Nephron progenitor cell (in vitro differentiated cells): Measurements from ENCODE around the gene PIAS4.
"Not testable (repeated sequence)": the region's sequence is repeated elsewhere in the genome, so short reads cannot be mapped to it uniquely, and the experiment has no call there.

Experiments used
- DNase-seq: peaks from one replicate; pipeline ENCODE4 v3.0.0; 2021
- H3K27ac Mint-ChIP-seq: 2 replicates; pipeline ENCODE4 v1.8.0; 2021; ENCODE audit warnings: mild to moderate bottlenecking, moderate library complexity, mixed read lengths
- H3K27me3 Mint-ChIP-seq: 2 replicates; pipeline ENCODE4 v1.8.0; 2021; ENCODE audit warnings: mild to moderate bottlenecking, low read depth, mixed read lengths; ENCODE audit not compliant: poor library complexity
- H3K36me3 Mint-ChIP-seq: 2 replicates; pipeline ENCODE4 v1.8.0; 2021; ENCODE audit warnings: low read depth, mixed read lengths
- H3K4me1 Mint-ChIP-seq: 2 replicates; pipeline ENCODE4 v1.8.0; 2021; ENCODE audit warnings: mixed read lengths
- H3K4me3 Mint-ChIP-seq: 2 replicates; pipeline ENCODE4 v1.8.0; 2021; ENCODE audit warnings: mild to moderate bottlenecking, moderate library complexity, mixed read lengths
- H3K9me3 Mint-ChIP-seq: 2 replicates; pipeline ENCODE4 v1.8.0; 2021; ENCODE audit warnings: mild to moderate bottlenecking, moderate library complexity, mixed read lengths
- CTCF ChIP-seq: fragments of 200-600 bp; sonication (generic); IDR thresholded peaks from 2 replicates; pipeline ENCODE4 v1.5.0; 2021; ENCODE audit warnings: antibody characterized with exemption

The PIAS4 gene

GRCh38 chr19:4010808-4011110 is 3.2 kb downstream of the PIAS4 start:
- Mint-ChIP-seq H3K4me3 (peak overlapping the region; percentile 79), H3K36me3 (peaks cover 9% of the 10 kb centered on the region), H3K27ac (no peak overlapping the region), H3K4me1 (peaks cover 63% of the 10 kb centered on the region), H3K9me3 (no peaks in the 10 kb centered on the region), H3K27me3 (no peaks in the 10 kb centered on the region)
- no peak for DNase-seq
- no peak for TF ChIP-seq CTCF

- H3K27me3 Mint-ChIP-seq, H3K36me3 Mint-ChIP-seq, DNase-seq, H3K9me3 Mint-ChIP-seq: not testable (repeated sequence)
- H3K4me1 Mint-ChIP-seq = peaks cover 70% of the 10 kb centered on the region
- H3K4me3 Mint-ChIP-seq = peak overlapping the region; percentile 79
- H3K27ac Mint-ChIP-seq = peak overlapping the region; percentile 79
These were observed 3.9 kb downstream of the PIAS4 start for GRCh38 chr19:4011430-4011829.

GRCh38 chr19:4012092-4012974 is 4.8 kb downstream of the PIAS4 start:
- no peak for TF ChIP-seq CTCF
- Mint-ChIP-seq H3K9me3 (no peaks in the 10 kb centered on the region), H3K4me1 (peaks cover 73% of the 10 kb centered on the region), H3K4me3 (peak overlapping the region; percentile 34), H3K27me3 (no peaks in the 10 kb centered on the region), H3K27ac (peak overlapping the region; percentile 90), H3K36me3 (peaks cover 9% of the 10 kb centered on the region)
- no peak for DNase-seq

GRCh38 chr19:4012975-4013634 is 5.6 kb downstream of the PIAS4 start:
- Mint-ChIP-seq H3K27ac (no peak overlapping the region), H3K36me3 (peaks cover 9% of the 10 kb centered on the region), H3K4me1 (peaks cover 77% of the 10 kb centered on the region), H3K27me3 (no peaks in the 10 kb centered on the region), H3K4me3 (peak overlapping the region; percentile 15), H3K9me3 (no peaks in the 10 kb centered on the region)
- TF ChIP-seq CTCF = no peak
- no peak for DNase-seq

- H3K36me3 Mint-ChIP-seq = peaks cover 14% of the 10 kb centered on the region
- no peaks in the 10 kb centered on the region for H3K27me3 Mint-ChIP-seq
- DNase-seq = no peak
- peak overlapping the region; percentile 87 for H3K27ac Mint-ChIP-seq
- peaks cover 78% of the 10 kb centered on the region for H3K4me1 Mint-ChIP-seq
- H3K9me3 Mint-ChIP-seq = no peaks in the 10 kb centered on the region
- H3K4me3 Mint-ChIP-seq = no peak overlapping the region
- no peak for TF ChIP-seq CTCF
These were observed 6.5 kb downstream of the PIAS4 start for GRCh38 chr19:4013886-4014540.
